H9 (cell line): ENCODE results near the gene PRR16. TPM values are rescaled to one million over a fixed set of nuclear protein-coding genes. Genes with fewer than 3 reads are reported as not detected.

Experiments
- DNase-seq: peaks from one replicate; pipeline ENCODE4 v3.0.0-alpha.2; 2017
- H2AFZ ChIP-seq: one replicate; pipeline ENCODE4 v1.6.1; 2013; ENCODE audit warnings: mild to moderate bottlenecking, low read length, control low read depth, moderate library complexity
- H2AK5ac ChIP-seq: 2 replicates; pipeline ENCODE4 v1.6.1; 2013; ENCODE audit warnings: low read length, control low read depth, mixed read lengths; ENCODE audit not compliant: insufficient read length
- H2BK120ac ChIP-seq: one replicate; pipeline ENCODE4 v1.6.1; 2013; ENCODE audit warnings: low read depth, mild to moderate bottlenecking, low read length, control low read depth, inconsistent platforms; ENCODE audit not compliant: poor library complexity, severe bottlenecking
- H2BK12ac ChIP-seq: 2 replicates; pipeline ENCODE4 v1.6.1; 2013; ENCODE audit warnings: low read length, control low read depth, mixed read lengths, low read depth; ENCODE audit not compliant: insufficient read length
- H2BK15ac ChIP-seq: 2 replicates; pipeline ENCODE4 v1.6.1; 2013; ENCODE audit warnings: low read depth, low read length, control low read depth
- H2BK20ac ChIP-seq: one replicate; pipeline ENCODE4 v1.6.1; 2013; ENCODE audit warnings: low read depth, mild to moderate bottlenecking, low read length, control low read depth, inconsistent platforms; ENCODE audit not compliant: poor library complexity, severe bottlenecking
- H2BK5ac ChIP-seq: 2 replicates; pipeline ENCODE4 v1.6.1; 2013; ENCODE audit warnings: low read length, control low read depth, mixed read lengths; ENCODE audit not compliant: insufficient read length
- H3K14ac ChIP-seq: 2 replicates; pipeline ENCODE4 v1.6.1; 2013; ENCODE audit warnings: low read length, control low read depth; ENCODE audit not compliant: insufficient read depth
- H3K18ac ChIP-seq: 2 replicates; pipeline ENCODE4 v1.6.1; 2013; ENCODE audit warnings: low read depth, mild to moderate bottlenecking, mixed read lengths, low read length, control low read depth; ENCODE audit not compliant: insufficient read length
- H3K23ac ChIP-seq: 2 replicates; pipeline ENCODE4 v1.6.1; 2013; ENCODE audit warnings: low read length, control low read depth, mixed read lengths, low read depth; ENCODE audit not compliant: insufficient read length
- H3K23me2 ChIP-seq: 2 replicates; pipeline ENCODE4 v1.6.1; 2013; ENCODE audit warnings: low read depth, mild to moderate bottlenecking, mixed read lengths, low read length, control low read depth; ENCODE audit not compliant: insufficient read length, poor library complexity, severe bottlenecking
- H3K27ac ChIP-seq: 2 replicates; pipeline ENCODE4 v1.5.1; 2013; ENCODE audit warnings: low read length, control low read depth, mixed read lengths, low read depth; ENCODE audit not compliant: insufficient read length
- H3K27me3 ChIP-seq: 2 replicates; pipeline ENCODE4 v1.6.1; 2013; ENCODE audit warnings: low read length, control low read depth, inconsistent platforms; ENCODE audit not compliant: insufficient read depth
- H3K4ac ChIP-seq: 2 replicates; pipeline ENCODE4 v1.6.1; 2013; ENCODE audit warnings: low read depth, mild to moderate bottlenecking, control low read depth, inconsistent platforms, low read length, moderate library complexity
- H3K4me1 ChIP-seq: 2 replicates; pipeline ENCODE4 v1.6.1; 2013; ENCODE audit warnings: low read length, control low read depth, inconsistent platforms; ENCODE audit not compliant: insufficient read depth
- H3K4me2 ChIP-seq: 2 replicates; pipeline ENCODE4 v1.6.1; 2013; ENCODE audit warnings: low read length, control low read depth, mixed read lengths; ENCODE audit not compliant: insufficient read length, insufficient read depth
- H3K56ac ChIP-seq: 2 replicates; pipeline ENCODE4 v1.6.1; 2013; ENCODE audit warnings: low read depth, mild to moderate bottlenecking, mixed read lengths, low read length, control low read depth; ENCODE audit not compliant: insufficient read length
- H3K79me1 ChIP-seq: 2 replicates; pipeline ENCODE4 v1.6.1; 2013; ENCODE audit warnings: low read depth, mild to moderate bottlenecking, moderate library complexity, low read length, control low read depth, inconsistent platforms; ENCODE audit not compliant: insufficient read depth, poor library complexity, severe bottlenecking
- H3K79me2 ChIP-seq: 2 replicates; pipeline ENCODE4 v1.6.1; 2013; ENCODE audit warnings: low read length, control low read depth, inconsistent platforms; ENCODE audit not compliant: insufficient read depth
- H3K9ac ChIP-seq: 2 replicates; pipeline ENCODE4 v1.6.1; 2013; ENCODE audit warnings: low read length, control low read depth, mixed read lengths; ENCODE audit not compliant: insufficient read length; ENCODE audit errors: extremely low read depth
- H3K9me3 ChIP-seq: one replicate; pipeline ENCODE4 v1.6.1; 2013; ENCODE audit warnings: low read depth, low read length, inconsistent platforms; ENCODE audit not compliant: control insufficient read depth
- H3T11ph ChIP-seq: one replicate; pipeline ENCODE4 v1.6.1; 2013; ENCODE audit warnings: mild to moderate bottlenecking, low read length, control low read depth, inconsistent platforms
- H4K20me1 ChIP-seq: one replicate; pipeline ENCODE4 v1.6.1; 2013; ENCODE audit not compliant: control insufficient read depth, insufficient read length, insufficient read depth
- H4K5ac ChIP-seq: 2 replicates; pipeline ENCODE4 v1.6.1; 2013; ENCODE audit warnings: low read depth, mild to moderate bottlenecking, mixed read lengths, low read length, control low read depth; ENCODE audit not compliant: insufficient read length
- H4K8ac ChIP-seq: replicated peaks from 2 replicates; pipeline ENCODE4 v1.6.1; 2013; ENCODE audit warnings: low read length, control low read depth, mixed read lengths, low read depth; ENCODE audit not compliant: insufficient read length
- H4K91ac ChIP-seq: 2 replicates; pipeline ENCODE4 v1.6.1; 2013; ENCODE audit warnings: low read depth, mild to moderate bottlenecking, moderate library complexity, mixed read lengths, low read length, control low read depth; ENCODE audit not compliant: insufficient read length
- H3K27ac Mint-ChIP-seq, 3 experiments: 2 replicates in 2 of 3; 3 replicates in 1 of 3; pipeline ENCODE4 v1.8.0; 2020 to 2021; ENCODE audit warnings: mixed read lengths in 3 of 3, mild to moderate bottlenecking in 1 of 3, moderate library complexity in 1 of 3
- H3K27me3 Mint-ChIP-seq: 2 replicates; pipeline ENCODE4 v1.8.0; 2021; ENCODE audit warnings: low read depth, mild to moderate bottlenecking, moderate library complexity, mixed read lengths
- H3K36me3 Mint-ChIP-seq, 3 experiments: 2 replicates in 2 of 3; 3 replicates in 1 of 3; pipeline ENCODE4 v1.8.0; 2020 to 2021; ENCODE audit warnings: low read depth in 3 of 3, mixed read lengths in 3 of 3; ENCODE audit not compliant: insufficient read depth in 1 of 3
- H3K4me1 Mint-ChIP-seq, 2 experiments: 2 replicates each; pipeline ENCODE4 v1.8.0; 2020; ENCODE audit warnings: mixed read lengths in 2 of 2
- H3K4me3 Mint-ChIP-seq, 2 experiments: 2 replicates in 1 of 2; 3 replicates in 1 of 2; pipeline ENCODE4 v1.8.0; 2020 to 2021; ENCODE audit warnings: mild to moderate bottlenecking in 2 of 2, mixed read lengths in 2 of 2, moderate library complexity in 1 of 2
- H3K9me3 Mint-ChIP-seq, 2 experiments: 2 replicates in 1 of 2; 3 replicates in 1 of 2; pipeline ENCODE4 v1.8.0; 2020; ENCODE audit warnings: mild to moderate bottlenecking in 2 of 2, mixed read lengths in 2 of 2, moderate library complexity in 1 of 2
- CTCF ChIP-seq: fragments of 200-600 bp; sonication (generic); conservative IDR thresholded peaks from 3 replicates; pipeline ENCODE4 v1.8.0; 2021; ENCODE audit warnings: antibody characterized with exemption, mild to moderate bottlenecking
- WGBS: extraction: QIAGEN DNeasy Blood & Tissue Kit; methylation state at CpG from one replicate; pipeline ENCODE4 v1.1.7; 2013; ENCODE audit warnings: missing lambda C conversion rate, low lambda C conversion rate, mixed read lengths; ENCODE audit not compliant: insufficient read length; ENCODE audit errors: extremely low coverage; 5-methylcytosine and 5-hydroxymethylcytosine counted together
- total RNA-seq: library from RNA; stranded (reverse); gene quantifications from 2 replicates; pipeline ENCODE4 v1.2.1, GENCODE V29; 2021

The PRR16 gene
- total RNA-seq, 1 experiment from 2014 or later, result 0.13 TPM

- H3K79me2 ChIP-seq, result no peaks in the 10 kb centered on the region
- H3K23ac ChIP-seq, result no peak overlapping the region
- no peak overlapping the region for H2AFZ ChIP-seq
- no peak overlapping the region for H3K4me2 ChIP-seq
- no peak overlapping the region for H3K27ac ChIP-seq
- H3K9me3 ChIP-seq, result no peaks in the 10 kb centered on the region
- H3K36me3 Mint-ChIP-seq, result no peaks in the 10 kb centered on the region
- H2BK5ac ChIP-seq, result no peak overlapping the region
- H3K4ac ChIP-seq, result no peak overlapping the region
- TF ChIP-seq CTCF, result no peak
- H3K56ac ChIP-seq, result no peak overlapping the region
- no peak overlapping the region for H3K18ac ChIP-seq
- H3K27ac Mint-ChIP-seq, result no peak overlapping the region; a peak in 2 of 7 replicates
- no peak for DNase-seq
- peaks cover 0 to under 1% of the 10 kb centered on the region in 2 experiments; a peak in 1 of 5 replicates for H3K9me3 Mint-ChIP-seq
- H3K9ac ChIP-seq, result no peak overlapping the region
- no peaks in the 10 kb centered on the region for H3K79me1 ChIP-seq
- no peak overlapping the region for H3K14ac ChIP-seq
- H2AK5ac ChIP-seq, result no peak overlapping the region
- H2BK120ac ChIP-seq, result no peak overlapping the region
- no peaks in the 10 kb centered on the region for H4K20me1 ChIP-seq
- no peak overlapping the region for H4K5ac ChIP-seq
- no peak overlapping the region for H4K8ac ChIP-seq
- no peak overlapping the region for H3T11ph ChIP-seq
- no peak overlapping the region for H4K91ac ChIP-seq
- peaks cover 6% of the 10 kb centered on the region; the same call in 1 of the 2 replicates for H3K4me1 ChIP-seq
- no peak overlapping the region for H2BK20ac ChIP-seq
- H3K23me2 ChIP-seq, result no peaks in the 10 kb centered on the region
- no peak overlapping the region for H2BK12ac ChIP-seq
- no peaks in the 10 kb centered on the region for H3K27me3 ChIP-seq
- no peaks in the 10 kb centered on the region for H3K27me3 Mint-ChIP-seq
- no peak overlapping the region for H2BK15ac ChIP-seq
- H3K4me1 Mint-ChIP-seq, result peaks cover 37 to 39% of the 10 kb centered on the region in 2 experiments
- WGBS, result no CpG with 5 or more reads among the region's 1 CpG
- H3K4me3 Mint-ChIP-seq, result no peak overlapping the region
Measured at GRCh38 chr5:120657104-120657503, 193.0 kb downstream of the PRR16 start.
